NCI-H187 treated with DMSO at 0.1 percent for 48 hours (cell line): ENCODE results near the gene TENM4.

ENCODE experiments used
- DNase-seq: peaks from one replicate; lab custom pipeline; 2025; lab: John Stamatoyannopoulos, UW

Gene TENM4

DNA sequence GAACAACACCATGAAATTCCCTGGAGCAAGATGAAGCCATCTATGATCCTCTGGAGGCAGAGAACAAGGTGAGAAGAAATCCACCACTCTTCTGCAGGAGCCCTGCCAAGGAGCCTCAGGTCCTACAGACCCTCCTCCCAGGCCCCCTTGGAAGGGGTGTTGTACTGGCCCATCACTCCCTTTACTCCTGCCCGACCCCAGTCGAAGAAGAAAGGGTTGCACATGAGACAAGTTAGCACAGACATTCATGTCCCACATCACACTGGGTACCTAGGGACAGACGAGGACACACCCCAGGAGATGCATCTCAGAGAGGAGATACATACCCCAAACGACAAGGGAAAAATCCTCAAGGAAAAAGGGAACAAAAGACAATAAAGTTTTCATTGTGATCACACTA, 783.4 kb downstream of the TENM4 start:
- DNase-seq, result no peak

DNA sequence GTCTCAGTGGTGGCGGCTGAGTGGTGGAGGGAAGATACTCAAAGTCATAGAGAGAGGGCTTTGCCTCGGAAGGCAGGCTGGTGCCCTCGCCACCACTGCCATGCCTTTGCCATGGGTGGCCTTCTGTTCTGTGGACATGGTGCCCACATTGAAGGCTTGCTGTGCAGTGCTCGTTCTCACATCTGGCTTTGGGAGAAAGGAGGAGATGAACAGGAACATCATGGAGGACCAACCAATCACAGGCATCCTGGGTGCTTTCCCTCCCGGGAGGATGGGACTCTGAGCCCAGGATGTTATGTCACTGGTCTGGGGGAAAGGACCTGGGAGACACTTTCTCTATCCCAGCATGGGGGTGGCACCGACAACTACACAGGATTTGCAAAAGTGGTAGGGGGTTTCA, 783.8 kb downstream of the TENM4 start:
- DNase-seq, result no peak

DNA sequence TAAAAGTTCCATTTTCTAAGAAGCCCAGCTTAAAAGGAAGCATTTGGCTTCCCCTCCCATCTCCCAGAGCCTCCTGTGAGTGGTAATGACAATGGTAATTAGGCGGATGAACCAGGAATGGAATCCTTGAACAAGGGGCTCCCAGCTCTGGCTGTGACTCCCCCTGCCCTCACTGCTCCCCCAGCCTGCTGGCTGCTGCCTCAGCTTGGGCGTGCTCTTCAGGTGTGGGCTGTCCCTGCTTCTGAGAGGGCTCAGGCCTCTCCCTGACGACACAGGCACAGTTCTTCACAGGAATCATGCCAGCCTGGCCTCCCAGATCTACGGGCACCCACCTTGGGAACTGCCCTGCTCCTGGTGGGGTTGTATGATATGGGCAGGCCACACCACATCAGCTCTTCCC, 784.5 kb downstream of the TENM4 start:
- DNase-seq, result no peak

- no peak for DNase-seq
Observed at GRCh38 chr11:78655561-78655960, 785.3 kb downstream of the TENM4 start.

DNA sequence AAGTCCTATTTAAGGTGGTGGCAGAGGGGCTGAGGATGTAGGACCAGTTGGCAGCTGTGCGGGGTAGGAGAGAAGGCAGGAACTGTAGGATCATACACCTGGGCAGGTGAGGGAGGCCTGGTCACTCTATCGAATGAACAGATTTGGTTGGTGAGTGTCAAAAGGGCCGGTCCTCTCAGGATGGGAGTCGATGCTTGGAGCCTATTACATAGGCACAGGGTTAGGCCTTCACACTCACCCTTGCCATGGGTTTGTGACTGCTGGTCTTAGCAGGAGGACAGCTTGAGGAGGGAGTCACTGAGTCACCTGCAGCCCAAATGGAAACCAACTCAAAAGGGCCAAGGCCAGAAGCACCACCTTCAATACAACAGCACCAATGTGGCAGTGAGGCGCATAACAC, 786.0 kb downstream of the TENM4 start:
- DNase-seq, result no peak

DNA sequence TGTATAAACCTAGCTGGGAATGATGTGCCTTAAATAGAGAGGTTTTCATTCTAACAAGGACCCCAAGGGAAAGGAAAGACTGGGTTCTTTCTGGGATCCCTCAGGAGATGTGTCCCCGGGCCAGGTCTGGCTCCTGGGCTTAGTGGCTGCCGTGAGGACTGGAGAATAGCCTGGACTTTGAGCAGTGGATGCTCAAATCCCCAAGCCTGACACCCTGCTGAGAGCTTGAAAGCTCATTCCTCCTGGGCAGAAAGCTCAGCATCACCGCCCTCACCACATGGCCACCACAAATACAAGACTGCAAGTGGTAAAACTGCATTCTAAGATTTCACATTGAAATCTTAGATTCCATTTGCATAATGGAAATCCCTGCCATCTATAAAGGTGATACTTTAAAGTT, 786.8 kb downstream of the TENM4 start:
- no peak for DNase-seq

GRCh38 chr11:78653294-78653909, 787.4 kb downstream of the TENM4 start:
- DNase-seq, result no peak

DNA sequence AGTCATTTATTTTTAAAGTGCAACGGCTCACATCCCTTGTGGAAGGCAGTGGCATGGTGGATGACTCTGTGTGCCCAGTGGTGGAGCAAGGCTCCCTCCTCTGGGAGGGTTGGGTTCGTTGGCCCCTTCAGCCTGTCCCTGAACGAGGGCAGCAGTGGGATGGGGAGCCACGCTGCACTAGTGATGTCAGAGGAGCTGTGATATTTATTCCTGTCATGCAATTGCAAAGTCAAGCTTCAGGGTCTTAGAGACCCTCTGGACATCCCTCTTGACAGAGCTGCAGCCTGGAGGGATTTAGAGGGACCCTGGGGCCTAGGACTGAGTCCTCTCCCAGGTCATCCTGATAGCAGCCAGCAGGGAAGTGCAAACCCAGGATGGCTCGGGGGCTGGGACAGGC, 788.0 kb downstream of the TENM4 start:
- DNase-seq, result no peak

DNA sequence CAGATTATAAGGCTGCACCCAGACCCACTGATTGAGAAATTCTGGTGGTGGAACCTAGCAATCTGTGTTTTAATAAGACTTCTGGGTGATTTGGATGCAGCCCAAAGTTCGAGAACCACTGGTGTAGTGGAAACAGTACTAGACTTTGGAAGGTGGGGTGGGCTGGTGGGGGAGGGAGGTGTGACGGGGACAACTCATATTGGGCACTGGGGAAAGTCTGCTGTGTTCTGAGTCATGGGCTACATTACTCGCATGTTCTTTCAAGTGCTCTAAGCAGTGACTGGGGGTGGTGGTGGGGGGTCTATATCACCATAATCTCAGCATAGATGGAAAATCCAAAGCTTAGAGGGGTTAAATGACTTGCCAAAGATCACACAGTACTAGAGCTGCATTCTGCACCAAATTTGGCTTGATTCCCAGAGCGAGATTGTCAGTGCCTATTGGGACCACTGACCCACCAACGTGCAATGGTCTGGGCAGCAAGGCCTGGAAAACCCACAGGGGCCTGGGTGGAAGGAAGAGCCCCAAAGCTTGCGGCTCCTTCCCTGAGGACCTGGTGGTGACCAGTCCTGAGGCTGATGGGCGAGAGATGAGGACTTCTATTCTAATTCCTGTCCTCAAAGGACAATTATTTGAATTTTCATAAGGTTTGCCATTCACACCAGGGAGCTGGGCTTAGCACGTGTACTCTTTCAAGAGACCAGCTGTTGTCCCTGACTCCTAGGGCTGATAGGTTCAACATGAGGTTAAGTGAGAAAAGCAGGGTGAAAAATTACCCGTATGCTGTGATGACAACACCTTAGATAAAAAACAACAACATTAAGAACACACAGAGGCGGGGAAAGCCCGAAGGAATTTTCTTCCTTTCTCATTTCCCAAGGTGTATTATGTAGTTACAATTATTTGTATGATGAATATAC, 788.6 kb downstream of the TENM4 start:
- no peak for DNase-seq

- no peak for DNase-seq
Observed at GRCh38 chr11:78651136-78651775, 789.6 kb downstream of the TENM4 start.

- no peak for DNase-seq
Observed at GRCh38 chr11:78649361-78650215, 791.2 kb downstream of the TENM4 start.

- peak; percentile 19 for DNase-seq
Observed at GRCh38 chr11:78647986-78648875, 792.6 kb downstream of the TENM4 start.

DNA sequence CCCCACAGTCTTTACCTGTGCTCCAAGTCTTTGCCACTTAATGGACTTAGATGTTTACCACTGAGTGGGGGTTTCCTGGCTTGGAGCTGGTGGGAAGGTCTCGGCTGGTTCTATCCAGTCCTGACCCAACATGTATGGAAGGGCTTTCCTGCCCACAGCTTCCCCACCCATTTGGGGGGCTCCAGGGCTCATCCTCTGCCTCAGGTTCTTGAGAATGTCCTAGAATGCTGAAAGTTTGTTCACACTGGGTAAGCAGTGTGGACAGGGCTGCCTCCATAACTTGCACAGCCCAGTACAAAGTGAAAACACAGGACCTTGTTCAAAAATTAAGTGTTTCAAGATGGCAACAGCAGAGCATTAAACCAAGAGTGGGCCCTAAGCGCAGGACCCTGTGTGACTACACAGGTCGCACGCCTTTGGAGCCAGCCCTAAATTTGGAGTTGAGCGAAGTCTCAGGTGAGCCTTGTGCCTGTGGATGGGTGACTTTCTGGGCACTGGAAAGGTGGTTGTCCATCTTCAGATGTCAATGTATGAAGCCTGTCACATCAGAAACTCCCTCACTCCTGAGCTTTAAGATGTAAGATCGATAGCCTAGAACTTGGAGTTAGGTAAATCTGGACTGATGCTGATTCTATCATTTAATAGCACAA, 793.4 kb downstream of the TENM4 start:
- no peak for DNase-seq

DNA sequence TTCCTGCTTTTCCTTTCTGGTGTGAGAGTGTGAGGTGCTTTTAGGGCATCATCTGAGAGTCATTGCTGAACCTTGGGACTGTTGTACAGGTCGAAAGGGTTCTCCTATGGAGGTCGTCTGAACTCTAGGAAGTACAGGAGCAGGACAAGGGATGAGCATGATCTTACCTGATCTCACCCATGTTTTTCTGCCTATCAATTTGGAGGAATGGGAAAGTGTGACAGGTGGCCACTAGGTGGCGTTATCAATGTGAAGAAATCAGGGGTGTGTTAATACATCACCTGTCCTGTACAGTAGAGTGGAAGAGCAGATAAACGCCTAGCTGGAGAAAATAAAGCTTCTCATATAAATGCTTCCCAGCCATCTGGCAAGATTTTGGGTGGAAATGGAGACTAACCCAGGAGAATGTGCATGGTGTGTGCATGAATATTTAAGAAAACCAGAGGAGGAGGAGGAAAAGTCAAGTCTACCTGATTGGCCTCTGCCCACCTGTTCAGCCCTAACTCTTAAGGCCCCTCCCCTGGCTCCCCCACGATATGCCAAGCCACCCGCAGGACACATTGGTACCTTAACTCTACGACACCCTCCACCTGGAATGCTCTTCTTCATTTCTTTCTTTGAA, 794.2 kb downstream of the TENM4 start:
- DNase-seq, result peak; percentile 37

GRCh38 chr11:78645226-78646202, 795.3 kb downstream of the TENM4 start:
- no peak for DNase-seq

DNA sequence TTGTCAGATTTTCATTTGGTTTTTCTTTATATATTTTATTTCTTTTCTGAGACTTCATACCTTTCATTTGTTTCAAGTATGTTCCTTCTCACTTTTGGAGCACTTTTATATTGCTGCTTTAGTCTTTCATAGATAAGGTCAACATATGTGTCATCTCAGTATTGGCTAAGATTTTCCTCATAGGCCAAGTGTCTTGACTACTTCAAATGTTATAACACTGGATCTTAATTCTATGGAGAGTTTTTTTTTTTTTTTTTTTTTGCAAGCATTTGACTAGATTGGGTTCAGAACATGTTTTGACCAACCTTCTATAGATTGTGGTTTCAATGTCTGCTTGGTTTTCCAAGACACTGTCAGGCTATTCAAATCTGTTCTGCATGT, 797.2 kb downstream of the TENM4 start:
- no peak for DNase-seq

DNA sequence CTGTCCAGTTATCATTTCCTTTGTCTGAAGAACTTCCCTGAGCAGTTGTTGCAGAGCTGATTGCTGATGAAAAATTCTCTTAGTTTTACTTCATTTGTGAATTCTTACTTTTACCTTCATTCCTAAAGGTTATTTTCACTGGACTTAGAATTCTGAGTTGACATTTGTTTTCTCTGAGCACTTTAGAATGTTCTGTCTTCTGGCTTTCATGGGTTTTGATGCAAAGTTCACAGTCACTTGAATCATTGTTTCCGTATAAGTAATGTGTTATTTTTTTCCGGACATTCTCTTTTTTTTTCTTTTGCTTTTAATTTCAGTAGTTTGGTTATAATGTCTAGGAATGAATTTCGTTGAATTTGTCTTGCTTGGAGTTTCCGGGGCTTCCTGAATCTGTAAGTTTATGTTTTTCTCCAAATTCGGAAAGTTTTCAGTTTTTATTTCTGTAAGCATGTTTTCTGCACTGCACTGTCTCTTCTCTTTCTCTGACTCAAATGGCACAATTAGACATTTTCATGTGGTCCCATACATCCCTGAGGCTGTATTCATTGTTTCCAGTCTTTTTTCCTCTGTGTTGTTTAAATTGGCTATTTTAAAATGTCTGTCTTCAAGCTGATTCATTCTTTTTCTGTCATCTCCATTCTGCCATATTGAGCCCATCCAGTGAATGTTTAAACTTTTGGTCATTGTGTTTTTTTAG, 797.7 kb downstream of the TENM4 start:
- DNase-seq, result no peak

GRCh38 chr11:78641541-78641940, 799.3 kb downstream of the TENM4 start:
- no peak for DNase-seq
